Endothelial cell (in vitro differentiated cells): Measurements from ENCODE around the gene ABCB11. TPM values are rescaled to one million over a fixed set of nuclear protein-coding genes. Genes with fewer than 3 reads are reported as not detected.
"Not testable (repeated sequence)": the region's sequence is repeated elsewhere in the genome, so short reads cannot be mapped to it uniquely, and the experiment has no call there.

Source experiments
- DNase-seq: peaks from one replicate; pipeline ENCODE4 v3.0.0; 2021; ENCODE audit warnings: low spot score
- H3K27ac Mint-ChIP-seq: one replicate; pipeline ENCODE4 v1.8.0; 2021; ENCODE audit warnings: mixed read lengths, inconsistent platforms; ENCODE audit not compliant: unreplicated experiment
- H3K27me3 Mint-ChIP-seq: one replicate; pipeline ENCODE4 v1.8.0; 2021; ENCODE audit warnings: mild to moderate bottlenecking, moderate library complexity, mixed read lengths, inconsistent platforms; ENCODE audit not compliant: unreplicated experiment
- H3K36me3 Mint-ChIP-seq: one replicate; pipeline ENCODE4 v1.8.0; 2021; ENCODE audit warnings: mild to moderate bottlenecking, low read depth, mixed read lengths, inconsistent platforms; ENCODE audit not compliant: unreplicated experiment
- H3K4me1 Mint-ChIP-seq: one replicate; pipeline ENCODE4 v1.8.0; 2021; ENCODE audit warnings: mild to moderate bottlenecking, mixed read lengths, inconsistent platforms; ENCODE audit not compliant: unreplicated experiment
- H3K4me3 Mint-ChIP-seq: one replicate; pipeline ENCODE4 v1.8.0; 2021; ENCODE audit warnings: mild to moderate bottlenecking, mixed read lengths, inconsistent platforms; ENCODE audit not compliant: unreplicated experiment
- H3K9me3 Mint-ChIP-seq: one replicate; pipeline ENCODE4 v1.8.0; 2021; ENCODE audit warnings: mixed read lengths, inconsistent platforms; ENCODE audit not compliant: unreplicated experiment
- CTCF ChIP-seq: fragments of 200-600 bp; sonication (generic); IDR thresholded peaks from one replicate; pipeline ENCODE4 v1.5.0; 2021; ENCODE audit warnings: antibody characterized with exemption; ENCODE audit not compliant: unreplicated experiment
- total RNA-seq: library from RNA; stranded (reverse); fragmentation: NEBNext Ultra II Directional; extraction: Animal tissue kit (Norgen Biotek cat#: 25700); gene quantifications from one replicate; pipeline ENCODE4 v1.2.1, GENCODE V29; 2021; ENCODE audit not compliant: unreplicated experiment

ABCB11 gene
- total RNA-seq, 1 donor from 2014 or later: 1.9 TPM

- Mint-ChIP-seq H3K4me1 (peaks cover 8% of the 10 kb centered on the region), H3K9me3 (no peaks in the 10 kb centered on the region), H3K36me3 (no peaks in the 10 kb centered on the region), H3K27me3 (no peaks in the 10 kb centered on the region), H3K4me3 (no peak overlapping the region), H3K27ac (no peak overlapping the region)
- TF ChIP-seq CTCF: no peak
- DNase-seq: no peak
These were observed 35.8 kb upstream of the ABCB11 start for GRCh38 chr2:169066897-169067296.

- Mint-ChIP-seq H3K27me3 (no peaks in the 10 kb centered on the region), H3K27ac (no peak overlapping the region), H3K4me1 (peaks cover 8% of the 10 kb centered on the region), H3K4me3 (no peak overlapping the region), H3K9me3 (no peaks in the 10 kb centered on the region), H3K36me3 (no peaks in the 10 kb centered on the region)
- DNase-seq: no peak
- no peak for TF ChIP-seq CTCF
These were observed 34.9 kb upstream of the ABCB11 start for GRCh38 chr2:169065864-169066517.

- peaks cover 8% of the 10 kb centered on the region for H3K4me1 Mint-ChIP-seq
- H3K4me3 Mint-ChIP-seq: no peak overlapping the region
- H3K9me3 Mint-ChIP-seq: no peaks in the 10 kb centered on the region
- H3K27me3 Mint-ChIP-seq: no peaks in the 10 kb centered on the region
- no peak for DNase-seq
- TF ChIP-seq CTCF: no peak
- H3K36me3 Mint-ChIP-seq: no peaks in the 10 kb centered on the region
- H3K27ac Mint-ChIP-seq: no peak overlapping the region
These were observed 34.3 kb upstream of the ABCB11 start for GRCh38 chr2:169065422-169065821.

GRCh38 chr2:169064199-169064598, 33.1 kb upstream of the ABCB11 start:
- H3K9me3 Mint-ChIP-seq, DNase-seq, H3K27me3 Mint-ChIP-seq, H3K4me3 Mint-ChIP-seq, H3K36me3 Mint-ChIP-seq, H3K27ac Mint-ChIP-seq, H3K4me1 Mint-ChIP-seq: not testable (repeated sequence)

- H3K4me1 Mint-ChIP-seq, H3K27me3 Mint-ChIP-seq, DNase-seq, H3K4me3 Mint-ChIP-seq, H3K36me3 Mint-ChIP-seq, H3K9me3 Mint-ChIP-seq, H3K27ac Mint-ChIP-seq: not testable (repeated sequence)
These were observed 23.5 kb upstream of the ABCB11 start for GRCh38 chr2:169054575-169054974.

- Mint-ChIP-seq H3K36me3 (peaks cover 5% of the 10 kb centered on the region), H3K27me3 (peaks cover 3% of the 10 kb centered on the region), H3K27ac (no peak overlapping the region), H3K4me3 (no peak overlapping the region), H3K9me3 (no peaks in the 10 kb centered on the region), H3K4me1 (no peaks in the 10 kb centered on the region)
- DNase-seq: no peak
- TF ChIP-seq CTCF: no peak
These were observed 19.5 kb upstream of the ABCB11 start for GRCh38 chr2:169050476-169051240.
